ENCODE data around the gene AKAP7.

AKAP7 gene

DNA sequence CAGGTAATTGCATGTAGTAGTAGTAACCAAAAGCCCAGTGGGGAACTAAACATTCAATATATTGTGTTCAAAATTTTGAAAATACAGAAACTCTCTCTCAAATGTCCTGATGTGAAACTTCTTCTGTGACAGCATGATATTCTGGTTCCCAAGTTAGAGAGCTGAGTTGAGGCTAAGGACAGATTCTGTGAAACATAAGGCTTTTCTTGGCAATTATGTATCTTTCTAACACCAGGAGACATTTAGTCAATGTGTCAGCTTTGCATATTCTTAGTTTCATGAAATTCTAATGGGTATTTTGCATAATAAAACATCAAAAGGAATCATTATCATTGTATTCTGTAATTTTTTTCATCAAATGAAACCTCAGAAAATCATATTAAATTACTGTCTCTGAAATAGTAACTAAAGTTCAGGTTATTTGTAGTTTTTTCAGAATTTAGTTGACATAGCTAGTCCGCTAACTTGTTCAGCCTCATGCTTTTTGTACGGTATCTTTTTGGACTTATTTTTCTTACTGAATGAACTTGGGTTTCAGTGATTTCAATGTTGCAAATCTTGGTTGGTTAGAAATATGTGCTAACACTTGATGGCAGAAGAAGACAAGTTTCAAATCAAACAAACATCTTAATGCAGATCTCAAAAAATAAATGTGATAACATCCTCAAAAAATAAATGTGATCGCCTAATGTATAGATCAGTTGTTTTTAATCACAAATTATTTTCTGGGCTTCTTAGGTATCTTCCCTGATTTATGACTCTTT lies 70.4 kb downstream of the AKAP7 start:
- Histone ChIP-seq H3K4me1 (ENCODE audit: control insufficient read depth, insufficient read depth, low read length) (no peaks in the 10 kb centered on the region), H3K36me3 (ENCODE audit: control insufficient read depth in 2 of 2, insufficient read depth in 1 of 2, low read length in 2 of 2) (no peaks in the 10 kb centered on the region), H3K27ac (ENCODE audit: extremely low read depth, low read depth, low read length) (no peak overlapping the region), H3K9me3 (ENCODE audit: control insufficient read depth, insufficient read depth, low read depth, low read length) (no peaks in the 10 kb centered on the region), H3K4me3 (ENCODE audit: low read depth, low read length) (no peak overlapping the region)
- ChIA-PET CTCF (interaction anchor here (0.7 to 2.3 kb wide), 2 partner anchors 328 to 385 kb away, joined by 3 to 11 read pairs; no protein-coding TSS in a partner anchor), POLR2A (no interaction called here)
- no peak for TF ChIP-seq ZNF510 (tag by site-specific recombination; IDR thresholded peaks at IDR 0.05; ENCODE audit: insufficient replicate concordance)
- TF ChIP-seq ZNF2 (tag by site-specific recombination; IDR thresholded peaks at IDR 0.05), result no peak

DNA sequence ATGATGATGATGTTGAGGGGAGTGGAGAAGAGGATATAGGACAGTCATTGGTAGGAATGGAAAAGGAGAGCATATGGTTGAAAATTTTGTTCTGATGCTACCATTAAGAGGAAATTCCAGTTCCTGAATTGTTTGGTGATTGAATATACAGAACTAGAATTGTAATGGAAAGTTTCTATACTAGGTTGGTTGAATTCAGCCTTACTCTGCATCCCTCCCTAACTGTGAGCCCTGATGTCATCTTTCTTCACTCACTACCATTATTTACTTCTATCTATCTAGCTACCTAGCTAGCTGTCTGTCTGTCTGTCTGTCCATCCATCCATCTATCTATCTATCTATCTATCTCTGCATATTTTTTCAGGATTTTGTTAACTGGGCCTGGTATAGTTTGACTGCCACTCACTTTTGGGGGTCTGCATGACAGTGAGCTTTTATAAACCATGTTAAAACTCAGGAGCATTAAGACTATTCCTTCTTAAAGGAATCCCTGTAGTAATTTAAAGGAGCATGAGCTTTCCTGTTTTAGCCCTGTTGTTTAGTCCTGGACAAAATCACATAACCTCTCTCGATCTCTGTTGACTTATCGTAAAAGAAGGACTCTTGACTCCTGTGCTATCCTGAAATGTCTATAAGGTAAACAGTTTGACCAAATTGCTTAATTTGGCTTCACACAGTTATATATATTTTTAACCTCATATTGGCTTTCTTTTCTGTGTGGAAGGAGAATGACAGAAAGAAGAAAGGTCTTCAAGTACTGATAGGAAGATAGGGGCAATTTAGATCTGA lies 71.4 kb downstream of the AKAP7 start:
- Histone ChIP-seq H3K4me1 (ENCODE audit: control insufficient read depth, insufficient read depth, low read length) (no peaks in the 10 kb centered on the region), H3K36me3 (ENCODE audit: control insufficient read depth in 2 of 2, insufficient read depth in 1 of 2, low read length in 2 of 2) (no peaks in the 10 kb centered on the region), H3K9me3 (ENCODE audit: control insufficient read depth, insufficient read depth, low read depth, low read length) (no peaks in the 10 kb centered on the region), H3K4me3 (ENCODE audit: low read depth, low read length) (no peak overlapping the region), H3K27ac (ENCODE audit: extremely low read depth, low read depth, low read length) (no peak overlapping the region)
- CTCF ChIA-PET, result no interaction called here
- POLR2A ChIA-PET, result no interaction called here
- TF ChIP-seq, protein P1, sequence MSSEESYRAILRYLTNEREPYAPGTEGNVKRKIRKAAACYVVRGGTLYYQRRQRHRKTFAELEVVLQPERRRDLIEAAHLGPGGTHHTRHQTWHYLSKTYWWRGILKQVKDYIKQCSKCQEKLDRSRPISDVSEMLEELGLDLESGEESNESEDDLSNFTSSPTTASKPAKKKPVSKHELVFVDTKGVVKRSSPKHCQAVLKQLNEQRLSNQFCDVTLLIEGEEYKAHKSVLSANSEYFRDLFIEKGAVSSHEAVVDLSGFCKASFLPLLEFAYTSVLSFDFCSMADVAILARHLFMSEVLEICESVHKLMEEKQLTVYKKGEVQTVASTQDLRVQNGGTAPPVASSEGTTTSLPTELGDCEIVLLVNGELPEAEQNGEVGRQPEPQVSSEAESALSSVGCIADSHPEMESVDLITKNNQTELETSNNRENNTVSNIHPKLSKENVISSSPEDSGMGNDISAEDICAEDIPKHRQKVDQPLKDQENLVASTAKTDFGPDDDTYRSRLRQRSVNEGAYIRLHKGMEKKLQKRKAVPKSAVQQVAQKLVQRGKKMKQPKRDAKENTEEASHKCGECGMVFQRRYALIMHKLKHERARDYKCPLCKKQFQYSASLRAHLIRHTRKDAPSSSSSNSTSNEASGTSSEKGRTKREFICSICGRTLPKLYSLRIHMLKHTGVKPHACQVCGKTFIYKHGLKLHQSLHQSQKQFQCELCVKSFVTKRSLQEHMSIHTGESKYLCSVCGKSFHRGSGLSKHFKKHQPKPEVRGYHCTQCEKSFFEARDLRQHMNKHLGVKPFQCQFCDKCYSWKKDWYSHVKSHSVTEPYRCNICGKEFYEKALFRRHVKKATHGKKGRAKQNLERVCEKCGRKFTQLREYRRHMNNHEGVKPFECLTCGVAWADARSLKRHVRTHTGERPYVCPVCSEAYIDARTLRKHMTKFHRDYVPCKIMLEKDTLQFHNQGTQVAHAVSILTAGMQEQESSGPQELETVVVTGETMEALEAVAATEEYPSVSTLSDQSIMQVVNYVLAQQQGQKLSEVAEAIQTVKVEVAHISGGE (tag by site-specific recombination; conservative IDR thresholded peaks at IDR 0.05; ENCODE audit: low read depth), result no peak
- TF ChIP-seq, protein P2, sequence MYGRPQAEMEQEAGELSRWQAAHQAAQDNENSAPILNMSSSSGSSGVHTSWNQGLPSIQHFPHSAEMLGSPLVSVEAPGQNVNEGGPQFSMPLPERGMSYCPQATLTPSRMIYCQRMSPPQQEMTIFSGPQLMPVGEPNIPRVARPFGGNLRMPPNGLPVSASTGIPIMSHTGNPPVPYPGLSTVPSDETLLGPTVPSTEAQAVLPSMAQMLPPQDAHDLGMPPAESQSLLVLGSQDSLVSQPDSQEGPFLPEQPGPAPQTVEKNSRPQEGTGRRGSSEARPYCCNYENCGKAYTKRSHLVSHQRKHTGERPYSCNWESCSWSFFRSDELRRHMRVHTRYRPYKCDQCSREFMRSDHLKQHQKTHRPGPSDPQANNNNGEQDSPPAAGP (tag by site-specific recombination; IDR thresholded peaks at IDR 0.05), result no peak
- TF ChIP-seq ZNF571 (tag by site-specific recombination; IDR thresholded peaks at IDR 0.05), result no peak

DNA sequence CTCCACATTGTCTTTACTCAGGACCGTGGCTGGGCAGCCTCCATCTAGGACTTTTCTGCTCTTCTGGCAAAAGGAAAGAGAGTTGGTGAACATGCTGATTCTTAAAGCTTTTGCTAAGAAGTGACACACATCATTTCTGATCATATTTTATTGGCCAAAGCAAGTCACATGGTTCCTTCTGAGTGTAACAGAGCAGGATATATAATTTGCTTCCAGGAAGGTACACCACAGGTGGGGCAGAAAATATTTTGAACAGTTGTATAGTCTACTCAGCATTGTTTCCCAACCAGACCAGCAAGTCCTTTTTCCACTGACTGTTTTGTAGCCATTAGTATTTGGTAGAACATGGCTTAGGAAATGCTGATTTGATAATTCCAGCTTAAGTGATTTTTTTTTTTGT lies 73.5 kb downstream of the AKAP7 start:
- no peaks in the 10 kb centered on the region for H3K36me3 ChIP-seq (ENCODE audit: control insufficient read depth in 2 of 2, insufficient read depth in 1 of 2, low read length in 2 of 2)
- POLR2A ChIA-PET, result no interaction called here
- no peaks in the 10 kb centered on the region for H3K9me3 ChIP-seq (ENCODE audit: control insufficient read depth, insufficient read depth, low read depth, low read length)
- CTCF ChIA-PET, result interaction anchor here (0.6 kb wide), 1 partner anchor 251 kb away, joined by 4 read pairs; no protein-coding TSS in a partner anchor
- TF ChIP-seq ZNF561 (tag by site-specific recombination; IDR thresholded peaks at IDR 0.05; ENCODE audit: borderline replicate concordance) (no peak), ZIC2 (tag by site-specific recombination; IDR thresholded peaks at IDR 0.05) (no peak), ZNF2 (tag by site-specific recombination; IDR thresholded peaks at IDR 0.05) (no peak), ZNF433 (tag by site-specific recombination; IDR thresholded peaks at IDR 0.05; ENCODE audit: low read depth) (no peak), ZNF837 (tag by site-specific recombination; IDR thresholded peaks at IDR 0.05) (no peak), ZNF626 (tag by site-specific recombination; IDR thresholded peaks at IDR 0.05) (no peak), ZNF24 (tag by site-specific recombination; IDR thresholded peaks at IDR 0.05) (no peak), SP2 (tag by site-specific recombination; IDR thresholded peaks at IDR 0.05) (no peak), GLIS2 (tag by site-specific recombination; IDR thresholded peaks at IDR 0.05) (no peak), GLIS1 (tag by site-specific recombination; IDR thresholded peaks at IDR 0.05) (no peak)
- TF ChIP-seq, protein P3, sequence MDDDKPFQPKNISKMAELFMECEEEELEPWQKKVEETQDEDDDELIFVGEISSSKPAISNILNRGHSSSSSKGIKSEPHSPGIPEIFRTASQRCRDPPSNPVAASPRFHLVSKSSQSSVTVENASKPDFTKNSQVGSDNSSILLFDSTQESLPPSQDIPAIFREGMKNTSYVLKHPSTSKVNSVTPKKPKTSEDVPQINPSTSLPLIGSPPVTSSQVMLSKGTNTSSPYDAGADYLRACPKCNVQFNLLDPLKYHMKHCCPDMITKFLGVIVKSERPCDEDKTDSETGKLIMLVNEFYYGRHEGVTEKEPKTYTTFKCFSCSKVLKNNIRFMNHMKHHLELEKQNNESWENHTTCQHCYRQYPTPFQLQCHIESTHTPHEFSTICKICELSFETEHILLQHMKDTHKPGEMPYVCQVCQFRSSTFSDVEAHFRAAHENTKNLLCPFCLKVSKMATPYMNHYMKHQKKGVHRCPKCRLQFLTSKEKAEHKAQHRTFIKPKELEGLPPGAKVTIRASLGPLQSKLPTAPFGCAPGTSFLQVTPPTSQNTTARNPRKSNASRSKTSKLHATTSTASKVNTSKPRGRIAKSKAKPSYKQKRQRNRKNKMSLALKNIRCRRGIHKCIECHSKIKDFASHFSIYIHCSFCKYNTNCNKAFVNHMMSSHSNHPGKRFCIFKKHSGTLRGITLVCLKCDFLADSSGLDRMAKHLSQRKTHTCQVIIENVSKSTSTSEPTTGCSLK (tag by site-specific recombination; IDR thresholded peaks at IDR 0.05), result no peak
- TF ChIP-seq, protein P4, sequence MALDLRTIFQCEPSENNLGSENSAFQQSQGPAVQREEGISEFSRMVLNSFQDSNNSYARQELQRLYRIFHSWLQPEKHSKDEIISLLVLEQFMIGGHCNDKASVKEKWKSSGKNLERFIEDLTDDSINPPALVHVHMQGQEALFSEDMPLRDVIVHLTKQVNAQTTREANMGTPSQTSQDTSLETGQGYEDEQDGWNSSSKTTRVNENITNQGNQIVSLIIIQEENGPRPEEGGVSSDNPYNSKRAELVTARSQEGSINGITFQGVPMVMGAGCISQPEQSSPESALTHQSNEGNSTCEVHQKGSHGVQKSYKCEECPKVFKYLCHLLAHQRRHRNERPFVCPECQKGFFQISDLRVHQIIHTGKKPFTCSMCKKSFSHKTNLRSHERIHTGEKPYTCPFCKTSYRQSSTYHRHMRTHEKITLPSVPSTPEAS (tag by site-specific recombination; IDR thresholded peaks at IDR 0.05), result no peak
- no peak overlapping the region for H3K27ac ChIP-seq (ENCODE audit: extremely low read depth, low read depth, low read length)
- no peak overlapping the region for H3K4me3 ChIP-seq (ENCODE audit: low read depth, low read length)
- H3K4me1 ChIP-seq (ENCODE audit: control insufficient read depth, insufficient read depth, low read length), result no peaks in the 10 kb centered on the region
